ENCODE measurements around the gene TMEM151B.

TMEM151B gene

GRCh38 chr6:44260451-44261297, 9.6 kb upstream of the TMEM151B start:
- no peak overlapping the region for H3K4me3 ChIP-seq (ENCODE audit: low read depth, low read length)
- no peak for TF ChIP-seq CTCF (IDR thresholded peaks at IDR 0.05; ENCODE audit: insufficient read depth, low read length, missing control alignments)
- ChIA-PET POLR2A (no interaction called here), CTCF (interaction anchor here (2.2 kb wide), 1 partner anchor 8 kb away, joined by 14 read pairs; no protein-coding TSS in a partner anchor)
- DNase-seq (ENCODE audit: low read depth, low spot score) = no peak

GRCh38 chr6:44261581-44261980, 8.7 kb upstream of the TMEM151B start:
- no peak for DNase-seq (ENCODE audit: low read depth, low spot score)
- ChIA-PET POLR2A (interaction anchor here (1.7 kb wide), 1 partner anchor 15 kb away, joined by 6 read pairs; the partner anchor contains the start of gene HSP90AB1), CTCF (interaction anchor here (0.6 to 2.2 kb wide), 10 partner anchors 9 to 89 kb away, joined by 3 to 14 read pairs (median 4); partner anchors contain the start of gene AARS2)
- H3K4me3 ChIP-seq (ENCODE audit: low read depth, low read length) = no peak overlapping the region
- TF ChIP-seq CTCF (IDR thresholded peaks at IDR 0.05; ENCODE audit: insufficient read depth, low read length, missing control alignments) = no peak

GRCh38 chr6:44262467-44263353, 7.5 kb upstream of the TMEM151B start:
- no peak for DNase-seq (ENCODE audit: low read depth, low spot score)
- TF ChIP-seq CTCF (IDR thresholded peaks at IDR 0.05; ENCODE audit: insufficient read depth, low read length, missing control alignments) = no peak
- ChIA-PET CTCF (interaction anchor here (0.8 to 2.2 kb wide), 13 partner anchors 10 to 163 kb away, joined by 3 to 14 read pairs (median 3); no protein-coding TSS in a partner anchor), POLR2A (interaction anchor here (1.7 kb wide), 1 partner anchor 16 kb away, joined by 6 read pairs; the partner anchor contains the start of gene HSP90AB1)
- peak overlapping the region; percentile 80 for H3K4me3 ChIP-seq (ENCODE audit: low read depth, low read length)

- peak overlapping the region; percentile 80 for H3K4me3 ChIP-seq (ENCODE audit: low read depth, low read length)
- no peak for DNase-seq (ENCODE audit: low read depth, low spot score)
- ChIA-PET POLR2A (interaction anchor here (1.6 kb wide), 1 partner anchor 17 kb away, joined by 9 read pairs; the partner anchor contains the start of gene HSP90AB1), CTCF (interaction anchor here (0.7 to 9.1 kb wide), 6 partner anchors 9 to 89 kb away, joined by 3 to 234 read pairs (median 10); partner anchors contain the start of gene AARS2)
- TF ChIP-seq CTCF (IDR thresholded peaks at IDR 0.05; ENCODE audit: insufficient read depth, low read length, missing control alignments) = no peak
Observed at GRCh38 chr6:44263354-44264100, 6.7 kb upstream of the TMEM151B start.

- TF ChIP-seq CTCF (IDR thresholded peaks at IDR 0.05; ENCODE audit: insufficient read depth, low read length, missing control alignments) = no peak
- no peak for DNase-seq (ENCODE audit: low read depth, low spot score)
- CTCF ChIA-PET = interaction anchor here (0.7 to 9.1 kb wide), 8 partner anchors 10 to 72 kb away, joined by 3 to 234 read pairs (median 3); partner anchors contain the start of gene AARS2
- peak overlapping the region; percentile 80 for H3K4me3 ChIP-seq (ENCODE audit: low read depth, low read length)
- POLR2A ChIA-PET = interaction anchor here (0.7 to 1.6 kb wide), 2 partner anchors 18 to 34 kb away, joined by 3 to 9 read pairs; partner anchors contain the start of gene HSP90AB1
Observed at GRCh38 chr6:44264154-44265006, 5.9 kb upstream of the TMEM151B start.
